Forelimb muscle (tissue), 1 donor: ENCODE results near the gene CACNA2D1. TPM values are rescaled to one million over a fixed set of nuclear protein-coding genes. Genes with fewer than 3 reads are reported as not detected.
"Not testable (repeated sequence)": the region's sequence is repeated elsewhere in the genome, so short reads cannot be mapped to it uniquely, and the experiment has no call there.

ENCODE experiments used
- DNase-seq: peaks from one replicate; pipeline ENCODE4 v3.0.0-alpha.2; 2013; ENCODE audit warnings: low read depth
- polyA plus RNA-seq: library from polyadenylated mRNA; unstranded; fragments of 120-200 nt; gene quantifications from one replicate; pipeline ENCODE4 v1.2.1, GENCODE V29; 2013; ENCODE audit not compliant: insufficient read length

CACNA2D1 gene
- polyA plus RNA-seq, 1 donor, result 131 TPM

GRCh38 chr7:82039621-82040020 is 404.0 kb downstream of the CACNA2D1 start:
- DNase-seq, result no peak

GRCh38 chr7:82036146-82036886 is 407.3 kb downstream of the CACNA2D1 start:
- no peak for DNase-seq

GRCh38 chr7:82035456-82035855 is 408.1 kb downstream of the CACNA2D1 start:
- DNase-seq, result no peak

- no peak for DNase-seq
Observed at GRCh38 chr7:82032901-82033300, 410.7 kb downstream of the CACNA2D1 start.

- no peak for DNase-seq
Observed at GRCh38 chr7:82029236-82029913, 414.2 kb downstream of the CACNA2D1 start.

GRCh38 chr7:82028097-82028496 is 415.5 kb downstream of the CACNA2D1 start:
- no peak for DNase-seq

GRCh38 chr7:82021713-82022112 is 421.9 kb downstream of the CACNA2D1 start:
- DNase-seq, result no peak

GRCh38 chr7:82021036-82021435 is 422.5 kb downstream of the CACNA2D1 start:
- DNase-seq, result no peak

GRCh38 chr7:82019551-82020475 is 423.8 kb downstream of the CACNA2D1 start:
- no peak for DNase-seq

GRCh38 chr7:82018226-82018625 is 425.4 kb downstream of the CACNA2D1 start:
- no peak for DNase-seq

- DNase-seq, result peak; percentile 19
Observed at GRCh38 chr7:82017334-82017943, 426.1 kb downstream of the CACNA2D1 start.

- DNase-seq, result no peak
Observed at GRCh38 chr7:82015751-82016150, 427.8 kb downstream of the CACNA2D1 start.

- not testable (repeated sequence) for DNase-seq
Observed at GRCh38 chr7:82014574-82014973, 429.0 kb downstream of the CACNA2D1 start.

GRCh38 chr7:82012453-82012852 is 431.1 kb downstream of the CACNA2D1 start:
- DNase-seq, result no peak

GRCh38 chr7:82010416-82010815 is 433.2 kb downstream of the CACNA2D1 start:
- no peak for DNase-seq

- DNase-seq, result no peak
Observed at GRCh38 chr7:82007315-82007714, 436.3 kb downstream of the CACNA2D1 start.

GRCh38 chr7:82005056-82005455 is 438.5 kb downstream of the CACNA2D1 start:
- no peak for DNase-seq

GRCh38 chr7:81993186-81993585 is 450.4 kb downstream of the CACNA2D1 start:
- no peak for DNase-seq

- no peak for DNase-seq
Observed at GRCh38 chr7:81990395-81990794, 453.2 kb downstream of the CACNA2D1 start.

- no peak for DNase-seq
Observed at GRCh38 chr7:81986723-81987470, 456.7 kb downstream of the CACNA2D1 start.

GRCh38 chr7:81983406-81983805 is 460.2 kb downstream of the CACNA2D1 start:
- no peak for DNase-seq
